Measurements from ENCODE around the gene FBXL17.

- TF ChIP-seq EZH2 (IDR thresholded peaks at IDR 0.05; ENCODE audit: borderline replicate concordance, insufficient read depth, low read depth, low read length, poor library complexity, severe bottlenecking) (no peak), CTCF (IDR thresholded peaks at IDR 0.05) (no peak)
Measured at GRCh38 chr5:107894361-107894760, 487.5 kb downstream of the FBXL17 start.
